ENCODE measurements around the gene SLC36A2. TPM values are rescaled to one million over a fixed set of nuclear protein-coding genes. Genes with fewer than 3 reads are reported as not detected.

The SLC36A2 gene
- total RNA-seq, 1 experiment from 2014 or later: not detected

- intact Hi-C loops (cut with micrococcal nuclease; ENCODE audit: unreplicated experiment): loop anchor here (5.0 kb wide), 1 partner anchor 64 kb away; the partner anchor contains the start of gene SLC36A1
- H3K4me3 ChIP-seq (ENCODE audit: low read depth, low read length): no peak overlapping the region
- Mint-ChIP-seq H3K27ac (ENCODE audit: unreplicated experiment) (no peak overlapping the region), H3K27me3 (ENCODE audit: insufficient read depth, unreplicated experiment) (no peaks in the 10 kb centered on the region), H3K4me3 (ENCODE audit: unreplicated experiment) (no peak overlapping the region), H3K36me3 (ENCODE audit: insufficient read depth, unreplicated experiment) (no peaks in the 10 kb centered on the region), H3K9me3 (ENCODE audit: unreplicated experiment) (no peaks in the 10 kb centered on the region), H3K4me1 (ENCODE audit: low read depth, unreplicated experiment) (peaks cover 6% of the 10 kb centered on the region)
- no TSS peak for BruUV-seq (replicated peaks)
- no peak for TF ChIP-seq CTCF (IDR thresholded peaks at IDR 0.05; ENCODE audit: insufficient read depth in 1 of 2, low read depth in 1 of 2, low read length in 1 of 2, severe bottlenecking in 1 of 2, unreplicated experiment in 1 of 2)
- H3K36me3 ChIP-seq (ENCODE audit: control insufficient read depth, insufficient read depth, low read length): no peaks in the 10 kb centered on the region
- no peaks in the 10 kb centered on the region for H3K27me3 ChIP-seq (replicated peaks; ENCODE audit: control insufficient read depth, insufficient read depth, low read length)
- H3K9me3 ChIP-seq: no peaks in the 10 kb centered on the region; the same call in 1 of the 2 replicates
- DNase-seq: no peak
- H3K4me1 ChIP-seq: no peaks in the 10 kb centered on the region
- ChIA-PET POLR2A (no interaction called here), CTCF (no interaction called here)
Measured at GRCh38 chr5:151383011-151383410, 35.7 kb upstream of the SLC36A2 start.

GRCh38 chr5:151382576-151382975 lies 35.2 kb upstream of the SLC36A2 start:
- Histone ChIP-seq H3K4me3 (ENCODE audit: low read depth, low read length) (no peak overlapping the region), H3K36me3 (ENCODE audit: control insufficient read depth, insufficient read depth, low read length) (no peaks in the 10 kb centered on the region), H3K4me1 (no peaks in the 10 kb centered on the region), H3K27me3 (replicated peaks; ENCODE audit: control insufficient read depth, insufficient read depth, low read length) (no peaks in the 10 kb centered on the region), H3K9me3 (no peaks in the 10 kb centered on the region; the same call in 1 of the 2 replicates)
- no peak overlapping the region for H3K27ac Mint-ChIP-seq (ENCODE audit: unreplicated experiment)
- intact Hi-C loops (cut with micrococcal nuclease; ENCODE audit: unreplicated experiment): loop anchor here (5.0 kb wide), 1 partner anchor 65 kb away; the partner anchor contains the start of gene SLC36A1
- no peak for DNase-seq
- H3K36me3 Mint-ChIP-seq (ENCODE audit: insufficient read depth, unreplicated experiment): no peaks in the 10 kb centered on the region
- peaks cover 6% of the 10 kb centered on the region for H3K4me1 Mint-ChIP-seq (ENCODE audit: low read depth, unreplicated experiment)
- ChIA-PET CTCF (no interaction called here), POLR2A (no interaction called here)
- H3K4me3 Mint-ChIP-seq (ENCODE audit: unreplicated experiment): no peak overlapping the region
- H3K27me3 Mint-ChIP-seq (ENCODE audit: insufficient read depth, unreplicated experiment): no peaks in the 10 kb centered on the region
- no peaks in the 10 kb centered on the region for H3K9me3 Mint-ChIP-seq (ENCODE audit: unreplicated experiment)
- no TSS peak for BruUV-seq (replicated peaks)
- TF ChIP-seq CTCF (IDR thresholded peaks at IDR 0.05; ENCODE audit: insufficient read depth in 1 of 2, low read depth in 1 of 2, low read length in 1 of 2, severe bottlenecking in 1 of 2, unreplicated experiment in 1 of 2): no peak

- Mint-ChIP-seq H3K36me3 (ENCODE audit: insufficient read depth, unreplicated experiment) (no peaks in the 10 kb centered on the region), H3K4me1 (ENCODE audit: low read depth, unreplicated experiment) (peaks cover 6% of the 10 kb centered on the region), H3K9me3 (ENCODE audit: unreplicated experiment) (no peaks in the 10 kb centered on the region), H3K27ac (ENCODE audit: unreplicated experiment) (no peak overlapping the region), H3K4me3 (ENCODE audit: unreplicated experiment) (no peak overlapping the region), H3K27me3 (ENCODE audit: insufficient read depth, unreplicated experiment) (no peaks in the 10 kb centered on the region)
- Histone ChIP-seq H3K9me3 (no peaks in the 10 kb centered on the region; the same call in 1 of the 2 replicates), H3K4me3 (ENCODE audit: low read depth, low read length) (no peak overlapping the region), H3K27me3 (replicated peaks; ENCODE audit: control insufficient read depth, insufficient read depth, low read length) (no peaks in the 10 kb centered on the region), H3K4me1 (no peaks in the 10 kb centered on the region), H3K36me3 (ENCODE audit: control insufficient read depth, insufficient read depth, low read length) (no peaks in the 10 kb centered on the region)
- intact Hi-C loops (cut with micrococcal nuclease; ENCODE audit: unreplicated experiment): loop anchor here (5.0 kb wide), 1 partner anchor 65 kb away; the partner anchor contains the start of gene SLC36A1
- DNase-seq: no peak
- no peak for TF ChIP-seq CTCF (IDR thresholded peaks at IDR 0.05; ENCODE audit: insufficient read depth in 1 of 2, low read depth in 1 of 2, low read length in 1 of 2, severe bottlenecking in 1 of 2, unreplicated experiment in 1 of 2)
- POLR2A ChIA-PET: no interaction called here
- CTCF ChIA-PET: no interaction called here
- BruUV-seq (replicated peaks): no TSS peak
Measured at GRCh38 chr5:151381899-151382298, 34.5 kb upstream of the SLC36A2 start.
